T47D (cell line): ENCODE data around the gene SRXN1.

Source experiments
- DNase-seq, 2 experiments: peaks; one replicate each; pipeline versions ENCODE4 v3.0.0 to v3.0.0-alpha.2; 2011 to 2012; ENCODE audit warnings: low read depth in 1 of 2, low spot score in 1 of 2
- JUND ChIP-seq: IDR thresholded peaks from 2 replicates; pipeline ENCODE4 v1.6.1; 2012; ENCODE audit warnings: low read depth
- in situ Hi-C: cut with HindIII; loops from 2 replicates; pipeline ENCODE4 v1.10.0; 2016; ENCODE audit warnings: low sequenced_read_pairs, low pct_unique_long_range_greater_than_20kb

Gene SRXN1

DNA sequence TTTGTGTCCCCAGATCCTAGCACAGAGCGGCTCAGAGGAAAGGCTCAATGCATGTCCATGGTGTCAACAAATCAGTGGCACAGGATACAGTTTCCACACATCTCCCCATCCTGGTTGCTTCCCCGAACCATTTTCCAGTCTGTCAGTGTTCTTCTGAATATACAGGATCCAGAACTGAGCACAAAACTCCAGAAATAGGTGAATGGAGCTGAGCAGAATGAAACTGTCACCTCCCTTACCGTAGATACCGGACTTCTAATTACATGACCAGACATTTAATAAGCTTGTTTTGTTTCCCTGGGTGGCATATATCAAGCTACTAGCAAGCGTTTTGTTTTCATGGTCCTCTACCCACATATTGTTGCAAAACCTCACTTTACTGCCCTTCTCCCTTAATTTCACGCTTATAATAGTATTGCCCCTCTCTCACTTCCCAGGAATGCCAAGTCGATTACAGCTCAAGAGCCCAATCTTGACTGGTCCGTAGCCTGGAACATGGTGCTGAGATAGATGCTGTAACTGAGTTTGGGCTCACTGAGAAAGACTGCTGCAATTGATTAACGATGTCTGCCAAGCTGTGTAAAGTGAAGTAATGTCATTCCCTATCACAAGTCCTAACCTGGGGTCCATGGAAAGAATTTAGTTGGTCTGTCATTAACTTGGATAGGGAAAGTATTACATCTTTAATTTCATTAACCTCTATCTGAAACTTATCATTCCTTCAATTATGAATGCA is 34.6 kb upstream of the SRXN1 start:
- DNase-seq: no peak
- in situ Hi-C loops: no loop called here
- TF ChIP-seq JUND: no peak

- no peak for DNase-seq
- in situ Hi-C loops: no loop called here
- no peak for TF ChIP-seq JUND
These were observed 31.8 kb upstream of the SRXN1 start for GRCh38 chr20:684676-685319.

DNA sequence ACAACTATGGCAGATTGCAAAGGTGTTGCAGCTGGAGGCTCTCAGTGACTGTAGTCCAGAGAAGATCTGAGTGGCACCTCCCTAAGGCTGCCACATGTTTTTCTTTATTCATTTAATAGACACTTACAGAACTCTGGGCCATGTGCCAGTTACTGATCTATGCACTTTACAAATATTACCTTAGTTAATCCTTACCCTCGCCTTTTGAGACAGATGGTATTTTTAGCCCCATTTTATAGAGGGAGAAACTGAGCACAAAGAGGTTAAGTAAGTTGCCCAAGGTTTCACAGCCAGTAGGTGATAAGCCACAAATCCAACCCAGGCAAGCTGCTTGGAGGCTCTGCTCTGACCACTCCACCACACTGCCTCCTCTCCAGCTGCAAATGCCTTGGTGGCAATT is 29.1 kb upstream of the SRXN1 start:
- TF ChIP-seq JUND: no peak
- in situ Hi-C loops: no loop called here
- DNase-seq: no peak

- no peak for TF ChIP-seq JUND
- no peak for DNase-seq
- in situ Hi-C loops: no loop called here
These were observed 27.7 kb upstream of the SRXN1 start for GRCh38 chr20:680638-681187.

DNA sequence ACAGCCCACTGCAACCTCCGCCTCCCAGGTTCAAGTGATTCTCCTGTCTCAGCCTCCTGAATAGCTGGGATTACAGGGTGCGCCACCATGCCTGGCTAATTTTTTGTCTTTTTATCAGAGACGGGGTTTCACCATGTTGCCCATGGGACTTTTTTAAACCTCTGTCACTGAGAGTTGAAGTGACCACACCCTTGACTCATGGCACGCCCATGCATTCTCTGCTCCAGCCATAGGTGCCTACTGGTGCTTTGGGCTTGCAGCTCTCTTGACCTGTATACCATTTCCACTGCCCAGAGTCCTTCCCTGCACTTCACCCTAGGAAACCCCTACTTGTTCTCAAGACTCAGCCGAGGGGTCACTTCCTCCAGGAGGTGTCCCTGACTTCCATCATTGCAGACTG is 25.0 kb upstream of the SRXN1 start:
- in situ Hi-C loops: no loop called here
- no peak for DNase-seq
- no peak for TF ChIP-seq JUND

DNA sequence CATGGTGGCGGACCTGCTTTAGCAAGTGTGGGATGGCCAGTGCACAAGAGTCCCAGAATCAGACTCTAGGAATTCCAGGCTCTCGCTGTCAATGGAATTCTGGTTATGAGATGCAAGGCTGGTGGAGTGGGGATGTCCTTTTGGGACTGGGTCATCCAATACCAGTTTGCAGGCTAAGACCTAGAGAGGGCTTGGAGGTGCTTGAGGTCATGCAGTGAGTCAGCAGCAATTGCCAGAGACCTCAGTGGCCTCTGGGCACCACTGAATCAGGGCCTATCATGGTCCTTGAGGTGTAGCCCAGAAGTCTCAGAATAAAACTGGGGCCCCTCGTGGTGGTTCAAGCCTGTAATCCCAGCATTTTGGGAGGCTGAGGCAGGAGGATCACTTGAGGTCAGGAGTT is 24.0 kb upstream of the SRXN1 start:
- no peak for TF ChIP-seq JUND
- no peak for DNase-seq
- in situ Hi-C loops: no loop called here

GRCh38 chr20:676315-676937 is 23.4 kb upstream of the SRXN1 start:
- TF ChIP-seq JUND: no peak
- DNase-seq: no peak
- in situ Hi-C loops: no loop called here

DNA sequence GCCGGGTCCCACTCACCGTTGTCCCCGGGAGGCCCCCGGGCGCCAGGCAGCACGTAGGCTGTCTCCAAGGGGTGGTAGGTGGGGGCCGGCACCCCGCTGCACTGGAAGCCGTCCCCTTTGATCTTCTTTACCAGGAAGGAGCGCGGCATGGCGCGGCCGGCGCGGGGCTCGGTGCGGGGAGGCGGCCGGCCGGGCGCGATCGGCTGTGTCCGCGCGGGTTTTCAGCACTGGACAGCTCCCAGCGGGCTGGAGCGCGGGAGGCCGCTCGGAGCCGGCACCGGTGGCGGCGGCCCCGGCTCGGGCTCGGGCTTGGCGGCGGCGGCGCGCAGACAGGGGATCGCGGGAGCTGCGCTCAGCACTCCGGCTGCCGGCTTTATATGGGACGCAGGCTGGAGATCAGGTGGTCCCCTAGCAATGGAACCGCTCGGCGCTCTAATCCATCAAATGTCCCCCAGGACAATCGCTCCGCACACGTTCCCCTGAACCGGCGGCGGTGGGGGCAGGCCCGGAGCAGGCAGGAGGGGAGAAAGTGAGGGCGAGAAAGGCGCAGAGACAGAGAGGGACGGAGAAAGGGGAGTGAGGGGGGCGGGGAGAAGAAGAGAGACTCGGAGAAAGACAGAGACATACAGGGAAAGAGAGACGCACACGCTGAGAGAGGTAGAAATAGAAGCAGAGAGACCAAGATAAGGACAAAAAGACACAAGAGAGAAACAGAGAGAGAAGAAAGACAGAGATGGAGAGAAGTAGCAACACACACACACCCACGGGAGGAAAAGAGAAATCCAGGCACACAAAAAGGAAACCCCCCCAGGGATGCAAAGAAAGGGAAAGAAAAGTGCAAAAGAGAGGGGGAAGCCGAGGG is 22.7 kb upstream of the SRXN1 start, which contains the start of gene SCRT2:
SCRT2 (minus strand) TSS at position 350 of the 862 bp plus-strand sequence; CDS start at position 149, 201 bp downstream.
- peak; percentile 85 to 96 for DNase-seq
- no peak for TF ChIP-seq JUND
- in situ Hi-C loops: no loop called here

DNA sequence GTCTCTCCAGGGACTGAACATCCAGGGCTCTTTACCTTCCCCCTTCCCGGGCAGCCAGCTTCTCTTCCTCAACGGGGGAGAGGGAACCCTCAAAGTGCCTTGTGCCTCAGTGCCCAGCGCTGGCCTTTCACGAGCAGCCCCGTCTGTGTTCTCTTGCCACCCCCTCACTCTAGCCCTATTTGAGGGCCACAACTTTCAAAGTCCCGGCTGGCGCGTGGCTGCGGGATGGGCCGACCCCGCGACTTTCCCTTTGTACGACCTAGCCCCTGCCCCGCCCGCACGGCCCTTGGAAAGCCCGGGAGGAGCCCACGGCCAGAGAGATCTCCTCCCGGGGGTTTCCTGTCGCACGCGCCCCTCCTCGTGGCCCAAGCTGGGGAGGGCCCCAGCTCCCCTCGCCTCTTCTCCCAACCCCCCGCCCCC is 22.0 kb upstream of the SRXN1 start:
- in situ Hi-C loops: no loop called here
- TF ChIP-seq JUND: no peak
- DNase-seq: no peak

GRCh38 chr20:673603-674001 is 20.6 kb upstream of the SRXN1 start:
- DNase-seq: no peak
- no peak for TF ChIP-seq JUND
- in situ Hi-C loops: no loop called here

GRCh38 chr20:672963-673602 is 20.1 kb upstream of the SRXN1 start:
- TF ChIP-seq JUND: no peak
- peak in 1 of 2 experiments; percentile 36 for DNase-seq
- in situ Hi-C loops: no loop called here

- TF ChIP-seq JUND: no peak
- in situ Hi-C loops: no loop called here
- DNase-seq: no peak
These were observed 18.4 kb upstream of the SRXN1 start for GRCh38 chr20:671252-672030.
